ENCODE data around the gene TSTD2.

Gene TSTD2

DNA sequence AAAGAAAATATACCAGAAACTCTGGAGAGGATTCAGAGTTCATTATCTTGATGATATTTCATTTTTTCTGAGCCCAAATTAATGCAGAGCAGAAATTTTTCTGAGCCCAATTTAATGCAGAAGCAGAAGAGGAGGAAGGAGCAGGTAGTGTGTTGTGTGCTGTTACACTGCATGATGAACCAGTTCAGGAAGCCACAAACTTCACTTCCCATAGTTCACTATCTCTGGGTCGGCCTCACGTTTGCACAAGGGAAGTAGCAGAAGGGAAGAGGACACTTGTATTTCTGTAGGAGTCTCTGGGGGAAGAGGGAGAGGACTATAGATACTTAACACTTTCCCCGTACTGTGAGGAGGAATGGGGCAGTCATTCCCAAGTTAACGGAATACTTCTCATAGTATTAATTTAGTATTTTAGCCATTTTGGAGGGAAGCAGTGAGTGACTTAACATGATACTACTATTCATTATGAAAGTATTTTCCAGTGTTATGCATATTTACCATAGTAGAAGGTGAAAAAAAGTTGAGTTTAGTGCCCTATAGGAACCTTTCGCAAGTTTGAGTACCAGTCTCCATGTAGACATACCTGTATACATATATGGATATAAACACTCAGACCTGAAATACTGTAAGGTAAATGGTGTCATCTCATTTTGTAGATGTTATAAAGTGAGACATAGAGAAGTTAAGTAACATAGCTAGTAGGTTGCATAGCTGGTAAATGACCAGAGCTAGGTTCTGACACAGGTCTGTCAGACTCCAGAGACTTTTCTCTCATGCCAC is 33.9 kb upstream of the TSTD2 start:
- H3K4me3 ChIP-seq (ENCODE audit: low read length), result no peak overlapping the region

DNA sequence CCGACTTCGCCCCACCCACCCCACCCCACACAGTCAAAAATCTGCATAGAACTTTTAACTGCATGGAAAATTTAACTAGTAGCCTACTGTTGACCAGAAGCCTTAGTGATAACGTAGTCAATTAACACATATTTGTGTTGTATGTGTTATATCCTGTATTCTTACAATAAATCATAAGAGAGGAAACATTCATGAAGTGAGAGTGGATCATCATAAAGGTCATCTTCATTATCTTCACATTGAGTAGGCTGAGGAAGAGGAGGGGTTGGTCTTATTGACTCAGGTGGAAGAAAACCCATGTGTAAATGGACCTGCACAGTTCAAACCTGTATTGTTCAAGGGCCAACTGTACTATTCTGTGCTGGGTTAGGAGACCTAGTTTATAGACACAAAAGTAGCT is 32.6 kb upstream of the TSTD2 start:
- TF ChIP-seq, protein P1, sequence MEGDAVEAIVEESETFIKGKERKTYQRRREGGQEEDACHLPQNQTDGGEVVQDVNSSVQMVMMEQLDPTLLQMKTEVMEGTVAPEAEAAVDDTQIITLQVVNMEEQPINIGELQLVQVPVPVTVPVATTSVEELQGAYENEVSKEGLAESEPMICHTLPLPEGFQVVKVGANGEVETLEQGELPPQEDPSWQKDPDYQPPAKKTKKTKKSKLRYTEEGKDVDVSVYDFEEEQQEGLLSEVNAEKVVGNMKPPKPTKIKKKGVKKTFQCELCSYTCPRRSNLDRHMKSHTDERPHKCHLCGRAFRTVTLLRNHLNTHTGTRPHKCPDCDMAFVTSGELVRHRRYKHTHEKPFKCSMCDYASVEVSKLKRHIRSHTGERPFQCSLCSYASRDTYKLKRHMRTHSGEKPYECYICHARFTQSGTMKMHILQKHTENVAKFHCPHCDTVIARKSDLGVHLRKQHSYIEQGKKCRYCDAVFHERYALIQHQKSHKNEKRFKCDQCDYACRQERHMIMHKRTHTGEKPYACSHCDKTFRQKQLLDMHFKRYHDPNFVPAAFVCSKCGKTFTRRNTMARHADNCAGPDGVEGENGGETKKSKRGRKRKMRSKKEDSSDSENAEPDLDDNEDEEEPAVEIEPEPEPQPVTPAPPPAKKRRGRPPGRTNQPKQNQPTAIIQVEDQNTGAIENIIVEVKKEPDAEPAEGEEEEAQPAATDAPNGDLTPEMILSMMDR (conservative IDR thresholded peaks at IDR 0.05; ENCODE audit: low read depth, low read length), result no peak
- no peak overlapping the region for H3K4me3 ChIP-seq (ENCODE audit: low read length)
- no peak for DNase-seq (ENCODE audit: low read depth)

More for the DNA sequence above, 33.9 kb upstream of the TSTD2 start:
- no peak for DNase-seq (ENCODE audit: low read depth)
- TF ChIP-seq, protein P1 (conservative IDR thresholded peaks at IDR 0.05; ENCODE audit: low read depth, low read length), result no peak

DNA sequence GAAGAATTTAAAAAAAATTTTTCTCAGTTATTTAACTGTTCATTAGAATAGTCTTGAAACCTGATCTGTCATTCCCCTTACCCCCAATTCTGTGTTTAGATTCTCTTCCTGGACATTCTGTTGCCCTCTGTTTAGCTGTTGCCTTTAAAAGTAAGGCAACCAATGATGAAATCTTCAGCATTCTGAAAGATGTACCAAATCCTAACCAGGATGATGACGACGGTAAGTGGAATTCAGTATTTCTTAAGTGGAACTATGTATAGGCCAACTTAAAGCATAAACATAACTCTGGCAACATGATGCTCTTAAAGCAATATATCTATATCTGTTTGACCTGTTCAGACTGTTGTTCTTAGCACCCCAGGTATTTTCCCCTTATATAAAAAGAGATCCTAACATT is 27.7 kb upstream of the TSTD2 start:
- no peak overlapping the region for H3K4me3 ChIP-seq (ENCODE audit: low read length)
- no peak for DNase-seq (ENCODE audit: low read depth)
- TF ChIP-seq, protein P1 (conservative IDR thresholded peaks at IDR 0.05; ENCODE audit: low read depth, low read length), result no peak

DNA sequence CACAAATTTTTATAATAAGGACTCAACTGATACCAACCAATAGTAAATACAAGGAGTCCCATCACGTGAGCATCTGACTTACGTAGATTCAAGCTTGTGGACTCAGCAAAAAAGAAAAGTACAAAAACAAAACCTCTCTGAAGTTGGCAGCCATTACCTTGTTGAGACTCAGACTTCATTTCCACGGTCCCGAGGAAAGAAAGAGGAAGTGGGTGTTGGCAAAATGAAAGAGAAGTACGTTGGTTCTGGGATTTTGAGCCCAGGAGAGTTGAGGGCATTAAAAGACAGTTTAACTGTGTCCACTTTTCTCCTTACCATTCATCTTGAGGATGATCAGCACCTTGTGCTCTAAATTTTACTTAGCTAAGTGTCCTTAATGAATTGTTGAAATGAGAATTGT is 27.2 kb upstream of the TSTD2 start:
- H3K4me3 ChIP-seq (ENCODE audit: low read length), result no peak overlapping the region
- TF ChIP-seq, protein P1 (conservative IDR thresholded peaks at IDR 0.05; ENCODE audit: low read depth, low read length), result no peak
- no peak for DNase-seq (ENCODE audit: low read depth)

DNA sequence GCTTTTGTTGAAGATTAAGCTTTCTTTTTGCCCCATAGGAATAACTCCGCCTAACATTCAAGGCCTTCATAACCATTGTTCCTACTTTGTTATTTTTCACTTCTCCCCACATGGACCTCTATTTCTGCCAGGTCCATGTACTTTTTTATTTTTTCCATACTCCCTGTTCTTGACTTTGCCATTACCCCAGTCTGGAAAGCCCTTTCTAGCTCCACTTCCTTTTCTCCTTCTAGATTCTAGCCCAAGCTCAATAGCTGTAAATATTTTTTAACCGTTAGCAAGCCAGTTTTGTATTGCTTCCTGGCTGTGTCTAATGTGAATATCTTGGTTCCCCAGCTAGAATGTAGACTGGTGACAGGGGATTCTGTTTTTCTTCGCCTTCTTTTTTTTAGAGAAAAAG is 26.6 kb upstream of the TSTD2 start:
- no peak overlapping the region for H3K4me3 ChIP-seq (ENCODE audit: low read length)
- TF ChIP-seq, protein P1 (conservative IDR thresholded peaks at IDR 0.05; ENCODE audit: low read depth, low read length), result no peak
- no peak for DNase-seq (ENCODE audit: low read depth)

DNA sequence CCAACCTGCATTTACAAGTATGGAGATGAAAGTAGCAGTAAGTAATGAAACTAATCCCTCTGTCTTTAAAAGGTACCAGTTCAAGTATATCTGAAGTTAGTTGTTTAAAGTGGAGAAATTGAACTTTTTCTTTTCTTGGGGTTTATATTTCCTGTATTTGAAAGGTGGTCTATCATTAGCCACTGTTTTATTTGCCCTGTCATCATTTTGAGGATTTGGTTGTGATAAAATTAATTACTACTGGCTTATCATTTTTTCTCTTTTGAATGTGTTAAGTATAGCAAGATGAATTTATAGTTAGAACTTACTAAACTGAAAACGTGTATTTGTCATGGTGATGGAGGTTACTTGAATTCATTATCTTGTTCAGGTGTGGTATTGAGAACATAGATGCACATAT is 25.5 kb upstream of the TSTD2 start:
- H3K4me3 ChIP-seq (ENCODE audit: low read length), result no peak overlapping the region
- TF ChIP-seq, protein P1 (conservative IDR thresholded peaks at IDR 0.05; ENCODE audit: low read depth, low read length), result no peak
- no peak for DNase-seq (ENCODE audit: low read depth)

DNA sequence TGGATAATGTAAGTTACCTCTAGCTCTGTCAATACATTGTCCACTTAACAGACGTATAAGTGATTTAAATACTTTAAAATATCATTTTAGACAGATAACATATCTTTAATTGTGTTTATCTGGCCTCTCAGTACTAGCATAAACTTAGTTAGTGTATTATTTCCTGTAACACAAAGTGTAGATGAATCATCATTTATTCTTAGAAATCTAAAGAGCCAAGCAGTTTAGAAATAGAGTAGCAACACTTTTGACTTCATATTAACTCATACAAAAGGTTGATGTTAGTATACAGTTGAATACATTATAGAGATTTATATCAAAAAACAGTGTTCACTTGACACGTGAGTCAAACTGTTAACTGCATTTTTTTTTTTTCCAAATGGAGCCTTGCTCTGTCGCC is 18.5 kb upstream of the TSTD2 start:
- TF ChIP-seq, protein P1 (conservative IDR thresholded peaks at IDR 0.05; ENCODE audit: low read depth, low read length), result no peak
- DNase-seq (ENCODE audit: low read depth), result no peak
- H3K4me3 ChIP-seq (ENCODE audit: low read length), result no peak overlapping the region
